Stimulated activated CD8-positive, alpha-beta memory T cell treated with anti-CD3 and anti-CD28 coated beads, Interleukin-12 subunit alpha, Interleukin-12 subunit beta, amount 100 ng/mL, for 24 hours (primary cell): ENCODE data around the gene MRPL14.
"Not testable (repeated sequence)": the region's sequence is repeated elsewhere in the genome, so short reads cannot be mapped to it uniquely, and the experiment has no call there.

ENCODE experiments used
- DNase-seq: peaks from one replicate; pipeline ENCODE4 v3.0.0-alpha.2; 2020; ENCODE audit errors: extremely low read depth

MRPL14 gene

GRCh38 chr6:44101832-44102231, 25.4 kb downstream of the MRPL14 start:
- DNase-seq = no peak

GRCh38 chr6:44100088-44100550, 27.1 kb downstream of the MRPL14 start:
- no peak for DNase-seq

GRCh38 chr6:44099192-44099591, 28.1 kb downstream of the MRPL14 start:
- DNase-seq = no peak

DNA sequence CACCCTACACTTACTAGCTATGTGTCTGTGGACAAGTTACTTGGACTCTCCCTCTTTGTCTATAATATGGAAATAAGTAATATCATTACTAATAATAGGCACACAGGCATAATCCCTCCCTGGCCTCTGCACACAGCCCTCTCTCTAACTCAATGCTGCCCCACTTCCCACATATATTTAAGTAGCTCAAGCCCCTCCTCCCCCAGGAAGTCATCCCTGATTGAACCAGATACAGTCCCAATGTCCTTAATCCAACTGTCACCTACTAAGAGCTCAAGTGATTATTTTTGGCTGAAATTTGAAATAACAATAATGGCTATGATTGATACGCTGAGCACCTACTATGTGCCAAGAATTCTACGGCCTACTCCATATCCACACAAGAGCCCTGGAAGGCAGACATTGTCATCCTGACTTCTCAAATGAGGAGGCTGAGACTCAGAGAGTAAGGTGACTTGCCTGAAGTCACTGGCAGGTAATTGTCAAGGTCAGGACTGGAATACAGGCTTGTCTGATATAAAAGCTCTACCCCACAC, 29.4 kb downstream of the MRPL14 start:
- DNase-seq = no peak

DNA sequence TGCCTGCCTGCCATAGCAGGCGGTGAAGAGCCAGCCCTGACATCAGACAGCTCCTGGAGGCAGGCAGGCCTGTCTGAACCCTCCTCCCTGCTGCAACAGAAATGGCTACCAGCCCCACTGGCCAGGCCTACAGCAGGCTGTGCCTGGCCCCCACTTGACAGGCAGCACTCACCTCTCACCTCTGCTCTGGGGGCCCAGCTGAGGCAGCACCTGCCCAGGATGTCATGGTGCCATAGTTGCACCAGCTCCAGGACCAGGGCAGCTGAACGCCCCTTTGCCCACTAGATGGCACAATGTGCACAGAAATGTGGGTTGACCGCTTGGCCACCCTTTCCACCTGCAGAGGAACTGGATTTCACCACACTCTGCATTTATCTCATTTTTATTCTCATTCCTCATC, 30.6 kb downstream of the MRPL14 start:
- peak; percentile 30 for DNase-seq

GRCh38 chr6:44095243-44095623, 32.0 kb downstream of the MRPL14 start:
- DNase-seq = not testable (repeated sequence)

DNA sequence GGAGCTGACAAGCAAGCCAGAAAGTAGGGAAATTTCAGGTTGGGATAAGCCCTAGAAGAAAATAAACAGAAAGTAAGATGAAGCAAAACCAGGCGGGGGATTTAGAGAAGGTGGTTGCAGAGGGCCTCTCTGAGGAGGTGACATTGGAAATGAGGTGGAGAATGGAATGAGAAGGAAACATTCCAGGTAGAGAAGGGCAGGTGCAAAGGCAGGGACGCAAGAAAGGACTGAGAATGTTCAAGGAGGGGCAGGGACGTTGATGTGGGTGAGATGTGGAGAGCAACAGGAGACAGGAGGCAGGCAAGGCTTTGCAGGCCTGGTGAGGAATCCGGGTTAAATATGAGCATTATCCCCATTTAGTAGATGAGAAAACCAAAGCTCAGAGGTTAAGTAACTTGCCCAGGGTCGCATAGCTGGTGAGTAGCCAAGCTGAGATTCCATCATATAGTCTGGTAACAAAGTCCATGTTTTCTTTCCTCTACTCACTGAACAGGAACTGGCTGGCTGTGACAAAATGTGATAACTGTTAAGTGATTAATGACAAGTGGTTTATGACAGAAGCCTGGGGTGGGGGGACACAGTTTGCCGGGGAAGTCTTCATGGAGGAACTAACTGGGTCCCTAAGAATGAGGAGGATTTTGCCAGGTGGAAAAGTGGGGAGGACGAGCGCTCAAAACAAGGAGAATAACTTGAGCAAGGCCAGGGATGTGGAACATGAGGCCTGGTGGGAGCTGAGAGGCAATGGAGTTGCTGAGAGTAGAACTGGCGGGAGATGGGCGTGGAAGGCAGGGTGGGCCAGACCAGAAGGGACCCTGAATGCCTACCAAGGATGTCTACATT, 32.6 kb downstream of the MRPL14 start:
- DNase-seq = no peak

- no peak for DNase-seq
Observed at GRCh38 chr6:44093750-44094402, 33.4 kb downstream of the MRPL14 start.

GRCh38 chr6:44093066-44093465, 34.2 kb downstream of the MRPL14 start:
- DNase-seq = no peak

GRCh38 chr6:44091981-44092884, 35.0 kb downstream of the MRPL14 start:
- DNase-seq = no peak

- DNase-seq = not testable (repeated sequence)
Observed at GRCh38 chr6:44091356-44091755, 35.9 kb downstream of the MRPL14 start.

DNA sequence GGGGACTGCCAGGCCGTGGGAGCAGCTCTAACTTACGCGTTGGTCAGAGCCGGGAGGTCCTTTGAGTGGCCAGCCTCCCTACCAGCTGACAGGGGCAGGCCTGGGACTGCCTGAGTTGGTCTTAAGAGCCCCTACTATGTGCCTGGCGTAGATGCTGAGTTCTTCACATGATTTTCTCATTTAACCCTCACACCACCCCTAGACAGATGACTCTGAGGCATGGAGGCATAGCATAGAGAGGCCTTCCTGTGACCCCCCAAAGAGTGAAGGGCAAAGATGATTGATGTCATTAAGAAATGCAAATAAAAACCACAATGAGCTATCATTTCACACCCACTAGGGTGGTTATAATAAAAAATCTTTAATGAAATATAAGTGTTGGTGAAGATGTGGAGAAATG, 36.8 kb downstream of the MRPL14 start:
- DNase-seq = no peak

DNA sequence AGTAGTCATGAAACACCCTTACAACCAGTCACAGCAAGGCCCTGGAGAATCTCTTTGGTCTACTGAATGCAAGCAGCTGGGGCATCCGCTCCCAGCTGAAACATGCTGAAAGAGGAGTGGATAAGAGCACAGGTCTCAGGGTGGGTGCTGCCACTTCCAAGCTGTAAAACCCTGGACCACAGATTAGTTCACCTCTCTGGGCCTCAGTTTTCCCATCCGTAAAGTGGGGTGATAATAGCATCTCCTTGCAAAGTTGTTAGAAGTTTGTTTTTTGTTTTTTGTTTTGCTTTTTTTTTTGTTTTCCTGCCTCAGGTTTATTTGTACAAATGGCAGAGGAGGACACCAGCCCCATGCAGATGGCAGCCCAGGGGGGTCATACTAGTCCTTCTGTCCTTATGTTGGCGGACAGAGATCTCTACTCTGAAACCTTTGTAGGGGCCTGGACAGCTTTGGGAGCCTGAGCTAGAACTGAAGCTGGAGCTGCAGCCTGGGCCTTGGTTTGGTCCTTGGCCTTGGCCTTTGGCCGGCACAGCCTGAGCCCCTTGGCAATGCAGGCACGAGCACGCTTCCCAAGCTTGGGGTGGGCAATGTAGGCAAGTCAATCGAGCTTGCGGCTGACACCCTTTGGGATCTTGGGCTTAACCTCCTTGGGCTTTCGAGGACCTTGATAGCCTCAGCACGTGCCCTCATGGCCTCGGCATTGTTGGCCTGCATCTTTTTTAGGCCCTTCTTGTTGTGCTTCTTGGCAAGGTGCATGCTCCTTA, 38.2 kb downstream of the MRPL14 start:
- no peak for DNase-seq

DNA sequence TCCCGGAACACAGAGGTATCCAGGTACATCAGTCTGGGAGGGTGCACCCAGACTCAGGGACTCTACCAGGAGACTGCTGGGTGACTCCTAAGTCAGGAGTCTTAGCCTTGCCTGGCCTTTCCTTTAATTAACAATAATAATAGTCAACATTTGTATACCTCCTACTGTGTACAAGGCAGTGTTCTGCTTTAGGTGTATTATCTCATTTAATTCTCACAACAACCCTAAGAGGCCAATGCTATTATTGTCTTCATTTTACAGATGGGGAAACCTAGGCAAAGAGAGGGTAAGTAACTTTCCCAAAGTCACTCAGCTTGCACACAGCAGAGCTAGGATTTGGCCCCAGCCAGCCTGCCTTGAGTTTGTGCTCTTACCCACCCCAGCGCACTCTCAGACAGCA, 39.6 kb downstream of the MRPL14 start:
- no peak for DNase-seq

- no peak for DNase-seq
Observed at GRCh38 chr6:44086931-44087574, 40.2 kb downstream of the MRPL14 start.

GRCh38 chr6:44085219-44085618, 42.0 kb downstream of the MRPL14 start:
- no peak for DNase-seq

GRCh38 chr6:44084231-44085014, 42.8 kb downstream of the MRPL14 start:
- DNase-seq = no peak

GRCh38 chr6:44082872-44083321, 44.4 kb downstream of the MRPL14 start:
- no peak for DNase-seq

GRCh38 chr6:44081753-44082152, 45.5 kb downstream of the MRPL14 start:
- DNase-seq = no peak
